ENCODE results near the gene BMP6. TPM values are rescaled to one million over a fixed set of nuclear protein-coding genes. Genes with fewer than 3 reads are reported as not detected.

BMP6 gene
- total and polyA plus RNA-seq, 2 of the 8 experiments (the other 6 are each of a cell fraction or from before 2014, with no cell fraction given) = 2.0 to 2.1 TPM

GRCh38 chr6:7894262-7895124 lies 168.6 kb downstream of the BMP6 start:
- WGBS, 2 experiments (ENCODE audit: extremely low coverage in 1 of 2, insufficient coverage in 1 of 2, insufficient read length in 1 of 2, insufficient replicate concordance in 2 of 2, low coverage in 1 of 2, low lambda C conversion rate in 2 of 2, missing lambda C conversion rate in 1 of 2) = 90% methylated on average over 13 of the region's 13 CpGs; no CpG with 5 or more reads in 1 of the 2 experiments
- no peak overlapping the region for H3K23ac ChIP-seq (ENCODE audit: insufficient read length)
- no peak overlapping the region for H4K91ac ChIP-seq (replicated peaks; ENCODE audit: insufficient read length, low read length)
- H2AK5ac ChIP-seq (ENCODE audit: low read depth, low read length) = no peak overlapping the region
- no peaks in the 10 kb centered on the region for H3K23me2 ChIP-seq (ENCODE audit: low read depth, low read length)
- no peak overlapping the region for H3K4ac ChIP-seq (replicated peaks; ENCODE audit: insufficient read length, low read depth, low read length)
- no peak overlapping the region for H2BK20ac ChIP-seq (ENCODE audit: low read length)
- H3K36me3 ChIP-seq (ENCODE audit: control insufficient read depth in 2 of 4, insufficient read depth in 4 of 4, low read length in 3 of 4) = peaks cover 41 to 82% (median 75%) of the 10 kb centered on the region in 4 experiments
- no peaks in the 10 kb centered on the region for H3K9me3 ChIP-seq (ENCODE audit: insufficient read depth in 2 of 2, low read depth in 1 of 2, low read length in 1 of 2)
- CTCF ChIA-PET (ENCODE audit: partially characterized antibody) = interaction anchor here (0.7 to 1.1 kb wide), 4 partner anchors 10 to 196 kb away, joined by 3 to 4 read pairs (median 3); no protein-coding TSS in a partner anchor
- H3K27ac ChIP-seq (ENCODE audit: low read depth, low read length) = no peak overlapping the region
- no peak for FAIRE-seq
- H3K27me3 ChIP-seq (replicated peaks in 1 of 4; ENCODE audit: control insufficient read depth in 3 of 4, extremely low read depth in 1 of 4, insufficient read depth in 3 of 4, low read length in 3 of 4) = no peaks in the 10 kb centered on the region
- no peak overlapping the region for H2BK120ac ChIP-seq (replicated peaks; ENCODE audit: low read depth, low read length)
- no peak overlapping the region for H4K8ac ChIP-seq (ENCODE audit: extremely low read depth, insufficient read depth, low read length)
- POLR2A ChIA-PET (ENCODE audit: partially characterized antibody) = no interaction called here
- no peak overlapping the region for H2AFZ ChIP-seq (ENCODE audit: low read length)
- no peaks in the 10 kb centered on the region for H3K79me2 ChIP-seq (ENCODE audit: control insufficient read depth in 1 of 2, insufficient read depth in 2 of 2, low read length in 2 of 2)
- no peaks in the 10 kb centered on the region for H3K79me1 ChIP-seq (ENCODE audit: low read depth, low read length)
- H2BK12ac ChIP-seq (ENCODE audit: low read depth, low read length) = no peak overlapping the region
- peaks cover 2 to 7% of the 10 kb centered on the region in 2 experiments for H4K20me1 ChIP-seq (replicated peaks in 1 of 2; ENCODE audit: control insufficient read depth in 1 of 2, insufficient read depth in 2 of 2, low read length in 2 of 2)
- no peaks in the 10 kb centered on the region for H3K4me1 ChIP-seq (replicated peaks in 1 of 4; ENCODE audit: control insufficient read depth in 3 of 4, insufficient read depth in 4 of 4, low read length in 3 of 4)
- no peak overlapping the region for H2BK15ac ChIP-seq (ENCODE audit: low read length)
- DNase-seq (ENCODE audit: low read depth in 1 of 2, low spot score in 2 of 2) = no peak
- H2BK5ac ChIP-seq (ENCODE audit: low read depth, low read length) = no peak overlapping the region
- H3K4me3 ChIP-seq (ENCODE audit: extremely low read depth in 1 of 4, insufficient read depth in 2 of 4, low read depth in 3 of 4, low read length in 4 of 4) = no peak overlapping the region
- no peak overlapping the region; a peak in 1 of 7 replicates for H3K9ac ChIP-seq (replicated peaks in 1 of 4; ENCODE audit: extremely low read depth in 1 of 4, low read depth in 3 of 4, low read length in 3 of 4)
- H3K18ac ChIP-seq (ENCODE audit: extremely low read depth, low read length) = no peak overlapping the region
- no peak overlapping the region for H3K4me2 ChIP-seq (ENCODE audit: insufficient read depth in 1 of 2, low read depth in 2 of 2, low read length in 2 of 2)
- H3K56ac ChIP-seq (replicated peaks; ENCODE audit: insufficient read length, low read depth, low read length) = no peak overlapping the region
- no peak overlapping the region for H3K14ac ChIP-seq (ENCODE audit: insufficient read length)
- no peak overlapping the region for H4K5ac ChIP-seq (ENCODE audit: insufficient read length, low read depth, low read length)
- TF ChIP-seq SIRT6 (IDR thresholded peaks at IDR 0.05; ENCODE audit: low read length) = no peak
- no peak for TF ChIP-seq TBP (IDR thresholded peaks at IDR 0.05; ENCODE audit: low read depth, low read length)
- TF ChIP-seq ATF2 (IDR thresholded peaks at IDR 0.05; ENCODE audit: low read length) = no peak
- TF ChIP-seq ASH2L (IDR thresholded peaks at IDR 0.05; ENCODE audit: low read length) = no peak
- TF ChIP-seq RFX5 (IDR thresholded peaks at IDR 0.05; ENCODE audit: borderline replicate concordance, low read depth, low read length) = no peak
- no peak for TF ChIP-seq EP300 (IDR thresholded peaks at IDR 0.05; ENCODE audit: borderline replicate concordance in 1 of 2, low read depth in 2 of 2, low read length in 2 of 2)
- TF ChIP-seq RNF2 (IDR thresholded peaks at IDR 0.05; ENCODE audit: borderline replicate concordance, low read depth, low read length, missing control alignments, poor library complexity, severe bottlenecking) = no peak
- no peak for TF ChIP-seq HDAC6 (IDR thresholded peaks at IDR 0.05; ENCODE audit: low read depth, low read length)
- no peak for TF ChIP-seq CHD1 (IDR thresholded peaks at IDR 0.05; ENCODE audit: low read depth, low read length)
- no peak for TF ChIP-seq CBX5 (IDR thresholded peaks at IDR 0.05; ENCODE audit: low read depth, low read length)

All from H1 (cell line).